ENCODE results near the gene FRYL.

Gene FRYL

DNA sequence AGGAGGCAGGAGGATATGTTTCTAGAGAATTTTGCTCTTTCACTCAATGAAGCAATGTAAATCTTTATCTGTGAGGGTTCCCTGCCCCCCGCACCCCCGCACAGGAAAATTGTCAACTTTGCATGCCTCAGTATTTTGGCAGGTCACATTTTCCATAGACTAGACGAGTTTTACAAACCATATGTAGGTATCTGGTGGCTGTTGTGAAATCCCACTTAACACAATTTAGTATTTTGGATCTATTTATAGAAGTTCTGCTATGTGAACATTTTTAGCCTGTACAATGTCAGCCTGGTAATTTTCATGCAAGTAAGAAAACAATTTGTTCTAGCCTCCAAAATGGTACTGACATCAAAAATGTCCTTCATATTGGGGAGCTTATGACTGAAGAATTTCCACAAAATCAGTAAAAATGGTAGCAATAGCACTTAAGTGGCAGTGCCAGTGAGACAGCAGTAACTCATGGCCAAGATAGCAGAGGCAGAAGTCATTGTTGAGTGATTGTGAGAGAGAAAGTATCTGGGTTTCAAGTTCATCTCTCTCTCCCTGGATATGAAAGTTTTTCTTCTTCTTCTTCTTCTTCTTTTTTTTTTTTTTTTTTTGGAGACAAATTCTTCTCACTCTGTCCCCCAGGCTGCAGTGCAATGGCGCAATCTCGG lies 12.4 kb upstream of the FRYL start:
- no CpG with 5 or more reads among the region's 5 CpGs for WGBS (ENCODE audit: extremely low coverage, insufficient coverage, insufficient read length)

GRCh38 chr4:48791313-48791712 lies 11.2 kb upstream of the FRYL start:
- H2AFZ ChIP-seq (ENCODE audit: insufficient read depth, low read length, poor library complexity) = no peak overlapping the region
- no peak for DNase-seq
- H3K23ac ChIP-seq (ENCODE audit: low read length) = no peak overlapping the region
- H3K4me2 ChIP-seq (ENCODE audit: low read length) = no peak overlapping the region
- H4K12ac ChIP-seq (ENCODE audit: low read depth, low read length) = no peak overlapping the region
- no peak overlapping the region for H3K4me3 ChIP-seq (ENCODE audit: low read depth, low read length)
- no peak overlapping the region for H2BK12ac ChIP-seq (ENCODE audit: low read length)
- H3K4ac ChIP-seq (ENCODE audit: low read depth, low read length) = no peak overlapping the region
- no peak overlapping the region for H4K91ac ChIP-seq (ENCODE audit: low read depth, low read length)
- no peak overlapping the region for H3K9ac ChIP-seq (ENCODE audit: low read length)
- H2AK5ac ChIP-seq (ENCODE audit: low read length) = no peak overlapping the region
- no peak overlapping the region for H3K18ac ChIP-seq (ENCODE audit: low read length)
- no peak overlapping the region for H2BK120ac ChIP-seq (ENCODE audit: insufficient read depth, low read length, poor library complexity)
- no peak overlapping the region for H3K27ac ChIP-seq (ENCODE audit: low read depth, low read length)
- no peak overlapping the region for H4K8ac ChIP-seq (ENCODE audit: low read depth, low read length)
- H3K36me3 ChIP-seq (ENCODE audit: control insufficient read depth in 1 of 2, insufficient read depth in 2 of 2, low read length in 2 of 2) = no peaks in the 10 kb centered on the region
- no peaks in the 10 kb centered on the region for H3K9me3 ChIP-seq (ENCODE audit: insufficient read depth, low read depth, low read length)
- H2BK5ac ChIP-seq (ENCODE audit: low read depth, low read length, poor library complexity) = no peak overlapping the region
- H3K4me1 ChIP-seq (ENCODE audit: control insufficient read depth in 1 of 2, insufficient read depth in 2 of 2, low read length in 2 of 2) = peaks cover 3 to 4% of the 10 kb centered on the region in 2 experiments
- no peaks in the 10 kb centered on the region for H3K27me3 ChIP-seq (ENCODE audit: insufficient read depth, low read length)
- no peak overlapping the region for H3K14ac ChIP-seq (ENCODE audit: low read length)
- no peaks in the 10 kb centered on the region for H3K79me1 ChIP-seq (ENCODE audit: low read length)
- no peaks in the 10 kb centered on the region for H3K79me2 ChIP-seq (ENCODE audit: control insufficient read depth, insufficient read depth, low read length, poor library complexity)

More for the DNA sequence above, 12.4 kb upstream of the FRYL start:
- H2BK5ac ChIP-seq (ENCODE audit: low read depth, low read length, poor library complexity) = no peak overlapping the region
- no peak overlapping the region for H2BK12ac ChIP-seq (ENCODE audit: low read length)
- H4K12ac ChIP-seq (ENCODE audit: low read depth, low read length) = no peak overlapping the region
- no peak overlapping the region for H3K4me3 ChIP-seq (ENCODE audit: low read depth, low read length)
- DNase-seq = no peak
- no peak overlapping the region for H3K4me2 ChIP-seq (ENCODE audit: low read length)
- peaks cover 3 to 4% of the 10 kb centered on the region in 2 experiments for H3K4me1 ChIP-seq (ENCODE audit: control insufficient read depth in 1 of 2, insufficient read depth in 2 of 2, low read length in 2 of 2)
- no peak overlapping the region for H3K9ac ChIP-seq (ENCODE audit: low read length)
- no peak overlapping the region for H2AK5ac ChIP-seq (ENCODE audit: low read length)
- no peak overlapping the region for H3K27ac ChIP-seq (ENCODE audit: low read depth, low read length)
- H4K8ac ChIP-seq (ENCODE audit: low read depth, low read length) = no peak overlapping the region
- no peak overlapping the region for H3K18ac ChIP-seq (ENCODE audit: low read length)
- H3K79me2 ChIP-seq (ENCODE audit: control insufficient read depth, insufficient read depth, low read length, poor library complexity) = no peaks in the 10 kb centered on the region
- no peaks in the 10 kb centered on the region for H3K79me1 ChIP-seq (ENCODE audit: low read length)
- no peak overlapping the region for H2BK120ac ChIP-seq (ENCODE audit: insufficient read depth, low read length, poor library complexity)
- no peak overlapping the region for H3K4ac ChIP-seq (ENCODE audit: low read depth, low read length)
- no peaks in the 10 kb centered on the region for H3K36me3 ChIP-seq (ENCODE audit: control insufficient read depth in 1 of 2, insufficient read depth in 2 of 2, low read length in 2 of 2)
- no peak overlapping the region for H3K23ac ChIP-seq (ENCODE audit: low read length)
- no peaks in the 10 kb centered on the region for H3K27me3 ChIP-seq (ENCODE audit: insufficient read depth, low read length)
- H4K91ac ChIP-seq (ENCODE audit: low read depth, low read length) = no peak overlapping the region
- H2AFZ ChIP-seq (ENCODE audit: insufficient read depth, low read length, poor library complexity) = no peak overlapping the region
- no peak overlapping the region for H3K14ac ChIP-seq (ENCODE audit: low read length)
- H3K9me3 ChIP-seq (ENCODE audit: insufficient read depth, low read depth, low read length) = no peaks in the 10 kb centered on the region

DNA sequence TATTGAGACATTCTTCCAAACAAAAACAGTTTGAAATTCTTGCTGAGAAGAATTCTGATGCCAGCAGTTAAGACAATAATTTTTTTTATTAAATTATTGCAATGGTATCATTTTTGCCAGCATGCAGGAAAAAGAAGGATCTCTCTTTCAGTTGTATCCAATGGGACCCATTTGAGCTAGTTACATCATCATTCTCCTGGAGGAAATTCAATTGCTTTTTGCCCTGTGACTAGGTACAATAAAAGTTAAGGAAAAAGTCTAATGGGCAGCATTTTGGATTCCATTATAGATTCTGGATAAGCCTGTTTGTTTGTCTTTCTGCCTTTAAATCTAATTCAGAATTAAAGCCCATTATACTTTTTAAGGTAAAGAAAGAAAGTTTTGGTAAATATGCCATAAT lies 10.5 kb upstream of the FRYL start:
- H2BK12ac ChIP-seq (ENCODE audit: low read length) = no peak overlapping the region
- DNase-seq = no peak
- no peak overlapping the region for H3K4ac ChIP-seq (ENCODE audit: low read depth, low read length)
- no peaks in the 10 kb centered on the region for H3K9me3 ChIP-seq (ENCODE audit: insufficient read depth, low read depth, low read length)
- no peak overlapping the region for H3K18ac ChIP-seq (ENCODE audit: low read length)
- no peak overlapping the region for H3K27ac ChIP-seq (ENCODE audit: low read depth, low read length)
- peaks cover 3 to 4% of the 10 kb centered on the region in 2 experiments for H3K4me1 ChIP-seq (ENCODE audit: control insufficient read depth in 1 of 2, insufficient read depth in 2 of 2, low read length in 2 of 2)
- H3K9ac ChIP-seq (ENCODE audit: low read length) = no peak overlapping the region
- H4K8ac ChIP-seq (ENCODE audit: low read depth, low read length) = no peak overlapping the region
- no peak overlapping the region for H3K14ac ChIP-seq (ENCODE audit: low read length)
- H2BK5ac ChIP-seq (ENCODE audit: low read depth, low read length, poor library complexity) = no peak overlapping the region
- H3K27me3 ChIP-seq (ENCODE audit: insufficient read depth, low read length) = no peaks in the 10 kb centered on the region
- H3K79me2 ChIP-seq (ENCODE audit: control insufficient read depth, insufficient read depth, low read length, poor library complexity) = no peaks in the 10 kb centered on the region
- H4K91ac ChIP-seq (ENCODE audit: low read depth, low read length) = no peak overlapping the region
- no peak overlapping the region for H3K4me3 ChIP-seq (ENCODE audit: low read depth, low read length)
- H4K12ac ChIP-seq (ENCODE audit: low read depth, low read length) = no peak overlapping the region
- no peak overlapping the region for H2AFZ ChIP-seq (ENCODE audit: insufficient read depth, low read length, poor library complexity)
- H2AK5ac ChIP-seq (ENCODE audit: low read length) = no peak overlapping the region
- no peak overlapping the region for H3K23ac ChIP-seq (ENCODE audit: low read length)
- H3K4me2 ChIP-seq (ENCODE audit: low read length) = no peak overlapping the region
- H2BK120ac ChIP-seq (ENCODE audit: insufficient read depth, low read length, poor library complexity) = no peak overlapping the region
- H3K79me1 ChIP-seq (ENCODE audit: low read length) = no peaks in the 10 kb centered on the region
- H3K36me3 ChIP-seq (ENCODE audit: control insufficient read depth in 1 of 2, insufficient read depth in 2 of 2, low read length in 2 of 2) = no peaks in the 10 kb centered on the region

DNA sequence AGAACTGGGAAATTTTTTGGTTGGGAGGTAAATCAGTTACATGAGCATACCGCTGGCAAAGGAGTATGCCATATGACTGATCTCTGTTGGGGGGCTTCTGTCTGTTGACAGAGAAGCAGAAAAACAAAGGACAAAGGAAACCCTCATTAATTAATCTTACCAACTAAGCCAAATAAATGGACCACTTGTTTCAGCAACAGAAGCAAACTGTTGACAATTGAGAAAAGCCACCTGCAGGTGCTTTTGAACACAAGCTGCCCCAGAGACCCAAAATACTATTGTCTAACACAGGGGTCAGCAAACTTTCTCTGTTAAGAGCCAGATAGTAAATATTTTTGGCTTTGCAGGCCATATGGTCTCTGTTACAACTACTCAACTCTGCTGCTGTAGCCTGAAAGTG lies 7.0 kb upstream of the FRYL start:
- Histone ChIP-seq H3K79me1 (ENCODE audit: low read length) (no peaks in the 10 kb centered on the region), H2AK5ac (ENCODE audit: low read length) (no peak overlapping the region), H4K8ac (ENCODE audit: low read depth, low read length) (no peak overlapping the region), H3K23ac (ENCODE audit: low read length) (no peak overlapping the region), H3K4me3 (ENCODE audit: low read depth, low read length) (no peak overlapping the region), H2AFZ (ENCODE audit: insufficient read depth, low read length, poor library complexity) (no peak overlapping the region), H3K79me2 (ENCODE audit: control insufficient read depth, insufficient read depth, low read length, poor library complexity) (no peaks in the 10 kb centered on the region), H3K4me2 (ENCODE audit: low read length) (no peak overlapping the region), H3K27me3 (ENCODE audit: insufficient read depth, low read length) (no peaks in the 10 kb centered on the region), H2BK120ac (ENCODE audit: insufficient read depth, low read length, poor library complexity) (no peak overlapping the region), H3K4me1 (ENCODE audit: control insufficient read depth in 1 of 2, insufficient read depth in 2 of 2, low read length in 2 of 2) (peaks cover 3 to 4% of the 10 kb centered on the region in 2 experiments), H3K18ac (ENCODE audit: low read length) (no peak overlapping the region), H3K9ac (ENCODE audit: low read length) (no peak overlapping the region), H4K12ac (ENCODE audit: low read depth, low read length) (no peak overlapping the region), H2BK12ac (ENCODE audit: low read length) (no peak overlapping the region), H3K9me3 (ENCODE audit: insufficient read depth, low read depth, low read length) (no peaks in the 10 kb centered on the region), H2BK5ac (ENCODE audit: low read depth, low read length, poor library complexity) (no peak overlapping the region), H3K36me3 (ENCODE audit: control insufficient read depth in 1 of 2, insufficient read depth in 2 of 2, low read length in 2 of 2) (no peaks in the 10 kb centered on the region), H3K27ac (ENCODE audit: low read depth, low read length) (no peak overlapping the region), H4K91ac (ENCODE audit: low read depth, low read length) (no peak overlapping the region), H3K4ac (ENCODE audit: low read depth, low read length) (no peak overlapping the region), H3K14ac (ENCODE audit: low read length) (no peak overlapping the region)
- no peak for DNase-seq
- WGBS (ENCODE audit: extremely low coverage, insufficient coverage, insufficient read length) = no CpG with 5 or more reads among the region's 1 CpG

All from trophoblast cell (in vitro differentiated cells and primary cell).